G401.6 (cell line): ENCODE measurements around the gene CCL3.
"Not testable (repeated sequence)": the region's sequence is repeated elsewhere in the genome, so short reads cannot be mapped to it uniquely, and the experiment has no call there.

Source experiments
- FAIRE-seq: peaks from 2 replicates; lab custom pipeline; 2012; peaks lifted over from hg19 to GRCh38; lab: Jason Lieb, UNC

Gene CCL3

DNA sequence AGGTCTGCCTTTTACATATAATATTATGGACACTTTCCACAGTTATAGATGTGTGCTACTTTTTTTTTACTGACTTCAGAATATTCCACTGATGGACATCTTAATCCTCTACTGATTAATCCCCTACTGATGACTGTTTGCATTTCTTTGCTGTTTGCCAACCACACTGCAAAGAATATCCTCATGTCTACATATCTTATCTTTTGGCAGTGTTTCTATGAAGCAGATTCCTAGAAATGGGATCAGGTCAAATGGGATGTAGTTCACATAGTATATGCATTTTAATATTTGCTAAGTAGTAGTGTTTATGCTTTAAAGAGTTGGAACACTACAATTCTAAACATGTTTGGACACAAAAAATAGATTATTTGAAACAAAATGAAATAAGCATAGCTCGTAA is 3.2 kb downstream of the CCL3 start:
- no peak for FAIRE-seq

GRCh38 chr17:36085765-36086164 is 4.2 kb downstream of the CCL3 start:
- FAIRE-seq, result no peak

DNA sequence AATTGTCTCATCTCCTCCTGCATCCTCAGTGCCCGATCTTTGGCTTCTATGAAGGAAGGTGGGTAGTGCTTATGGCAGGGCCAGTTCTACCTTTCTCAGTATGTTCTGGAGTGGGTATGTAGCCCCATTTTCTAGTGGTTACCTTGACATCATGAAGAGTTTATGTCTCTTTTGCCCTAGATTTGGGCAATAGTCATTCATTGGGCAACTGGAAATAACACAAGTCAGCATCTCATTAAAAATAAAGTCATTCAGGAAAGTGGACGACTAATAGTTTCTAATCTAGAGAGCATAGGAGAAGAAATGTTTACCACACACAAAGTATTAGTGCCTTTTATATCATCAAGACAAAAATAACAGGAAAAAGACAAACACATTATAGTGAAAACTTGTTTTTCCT is 6.3 kb downstream of the CCL3 start:
- not testable (repeated sequence) for FAIRE-seq

- FAIRE-seq, result not testable (repeated sequence)
Measured at GRCh38 chr17:36082482-36083120, 7.3 kb downstream of the CCL3 start.

DNA sequence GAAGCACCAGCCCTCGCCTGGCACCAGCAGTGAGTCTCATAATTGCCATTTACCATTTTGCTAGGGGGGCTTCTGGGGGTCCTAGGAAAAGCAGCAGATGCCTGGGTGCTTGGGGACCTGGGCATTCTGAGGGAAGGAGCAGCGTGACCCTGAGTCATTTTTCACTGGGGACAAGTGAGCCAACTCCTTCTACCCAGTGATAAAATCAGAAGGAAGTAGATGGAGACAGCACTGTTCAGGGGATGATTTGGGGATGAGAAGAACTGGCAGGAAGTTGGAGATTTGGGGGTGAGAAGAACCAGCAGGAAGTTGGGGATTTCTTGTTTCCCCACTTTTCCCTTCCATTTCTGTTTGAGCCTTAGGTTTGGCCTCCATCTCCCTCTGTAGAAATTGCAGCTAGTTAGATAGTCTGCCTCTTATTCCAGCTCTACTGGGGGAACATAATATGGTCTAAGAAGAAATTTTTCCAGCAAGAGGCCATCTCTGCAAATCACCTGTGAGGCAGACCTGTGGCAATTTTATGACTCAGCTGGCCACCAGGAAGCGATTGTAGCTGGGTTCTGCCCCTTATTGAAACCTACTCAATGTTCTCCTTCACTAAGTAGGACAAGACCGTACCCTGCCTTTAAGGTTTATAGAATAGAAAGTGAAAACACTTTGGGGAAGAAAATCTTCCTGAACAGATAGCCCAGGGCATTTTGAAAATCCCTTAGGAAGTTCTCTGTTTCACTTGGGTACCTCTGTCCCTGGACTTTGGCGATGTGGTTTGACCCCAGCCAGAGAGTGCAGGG is 8.1 kb downstream of the CCL3 start:
- FAIRE-seq, result not testable (repeated sequence)

- no peak for FAIRE-seq
Measured at GRCh38 chr17:36074365-36074764, 15.6 kb downstream of the CCL3 start.

- no peak for FAIRE-seq
Measured at GRCh38 chr17:36072431-36073121, 17.4 kb downstream of the CCL3 start.

DNA sequence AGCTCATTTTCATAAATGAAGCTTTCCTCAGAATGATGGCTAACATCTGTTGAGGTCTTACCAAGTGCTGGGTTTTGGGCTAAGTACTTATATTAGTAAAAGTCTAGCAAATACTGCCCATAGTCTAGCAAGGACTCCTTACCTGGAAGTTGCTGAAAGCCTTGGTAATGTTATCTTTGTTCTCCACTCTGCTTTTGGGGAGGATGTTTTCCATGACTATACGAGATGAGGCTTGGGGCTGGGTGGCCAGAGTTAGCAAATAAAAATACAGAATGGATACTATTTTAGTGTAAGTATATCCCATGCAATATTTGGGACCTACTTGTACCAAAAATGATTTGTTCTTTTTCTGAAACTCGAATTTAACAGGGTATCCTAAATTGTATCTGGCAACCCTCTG is 18.2 kb downstream of the CCL3 start:
- FAIRE-seq, result no peak

DNA sequence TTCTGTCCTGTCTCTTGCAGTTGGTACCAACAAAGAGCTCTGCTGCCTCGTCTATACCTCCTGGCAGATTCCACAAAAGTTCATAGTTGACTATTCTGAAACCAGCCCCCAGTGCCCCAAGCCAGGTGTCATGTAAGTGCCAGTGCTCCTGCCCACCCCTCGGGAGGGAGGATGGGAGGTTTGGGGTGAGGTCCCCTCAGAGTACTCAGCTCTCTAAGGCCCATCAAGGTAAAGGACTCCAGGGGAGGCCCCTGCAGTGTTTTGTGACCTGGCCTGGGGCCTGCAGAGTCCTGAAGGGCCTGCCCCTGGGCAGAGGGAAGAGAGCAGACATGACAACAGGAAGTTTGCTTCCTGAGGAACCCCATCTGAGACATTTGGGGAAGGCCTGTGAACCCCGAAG is 19.5 kb downstream of the CCL3 start:
- no peak for FAIRE-seq

- no peak for FAIRE-seq
Measured at GRCh38 chr17:36069136-36069535, 20.8 kb downstream of the CCL3 start.

DNA sequence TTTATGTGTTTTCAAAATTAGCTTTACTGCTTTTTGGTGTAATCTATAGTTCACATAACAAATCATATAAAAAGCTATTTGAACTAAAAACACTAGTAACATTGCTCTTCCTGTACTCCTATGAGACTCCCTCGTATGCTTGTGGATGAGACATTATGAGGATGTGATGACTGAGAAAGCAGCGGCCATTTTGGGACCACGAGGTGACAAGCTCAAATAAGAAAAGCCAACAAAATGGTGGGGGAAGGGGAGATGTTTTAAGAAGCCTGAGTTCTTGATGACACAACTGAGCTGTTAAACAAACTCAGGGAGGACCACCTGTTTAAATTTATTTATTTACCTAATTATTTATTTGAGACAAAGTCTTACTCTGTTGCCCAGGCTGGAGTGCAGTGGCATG is 21.4 kb downstream of the CCL3 start:
- no peak for FAIRE-seq

DNA sequence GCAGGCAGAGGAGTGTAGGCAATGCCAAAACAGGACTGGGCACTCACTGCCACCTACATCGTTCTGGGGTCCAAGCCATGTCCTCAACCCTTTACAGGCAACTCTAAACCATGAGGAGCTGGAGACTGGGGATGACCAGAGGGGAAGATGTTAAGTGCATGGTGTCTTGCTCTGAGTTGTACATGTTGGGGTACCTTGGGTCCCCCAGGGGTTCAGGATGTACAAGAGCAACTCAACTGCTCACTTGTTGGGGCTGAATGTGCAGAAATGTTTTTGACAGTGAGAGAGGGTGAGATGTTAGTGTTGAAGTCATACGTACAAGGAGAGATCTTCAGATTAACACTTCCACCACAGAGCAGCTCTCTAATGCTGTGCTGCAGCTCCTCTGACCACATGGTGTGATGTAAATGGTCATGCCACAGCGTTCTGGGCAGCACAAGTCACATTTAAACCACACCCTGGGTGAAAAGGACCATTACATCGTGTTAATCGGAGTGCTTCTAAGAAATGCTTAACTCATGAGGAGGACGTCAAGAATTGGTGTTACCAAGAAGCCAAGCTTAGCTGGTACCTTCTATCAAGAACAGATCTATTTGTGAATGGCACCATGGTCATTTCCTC is 23.5 kb downstream of the CCL3 start:
- no peak for FAIRE-seq

DNA sequence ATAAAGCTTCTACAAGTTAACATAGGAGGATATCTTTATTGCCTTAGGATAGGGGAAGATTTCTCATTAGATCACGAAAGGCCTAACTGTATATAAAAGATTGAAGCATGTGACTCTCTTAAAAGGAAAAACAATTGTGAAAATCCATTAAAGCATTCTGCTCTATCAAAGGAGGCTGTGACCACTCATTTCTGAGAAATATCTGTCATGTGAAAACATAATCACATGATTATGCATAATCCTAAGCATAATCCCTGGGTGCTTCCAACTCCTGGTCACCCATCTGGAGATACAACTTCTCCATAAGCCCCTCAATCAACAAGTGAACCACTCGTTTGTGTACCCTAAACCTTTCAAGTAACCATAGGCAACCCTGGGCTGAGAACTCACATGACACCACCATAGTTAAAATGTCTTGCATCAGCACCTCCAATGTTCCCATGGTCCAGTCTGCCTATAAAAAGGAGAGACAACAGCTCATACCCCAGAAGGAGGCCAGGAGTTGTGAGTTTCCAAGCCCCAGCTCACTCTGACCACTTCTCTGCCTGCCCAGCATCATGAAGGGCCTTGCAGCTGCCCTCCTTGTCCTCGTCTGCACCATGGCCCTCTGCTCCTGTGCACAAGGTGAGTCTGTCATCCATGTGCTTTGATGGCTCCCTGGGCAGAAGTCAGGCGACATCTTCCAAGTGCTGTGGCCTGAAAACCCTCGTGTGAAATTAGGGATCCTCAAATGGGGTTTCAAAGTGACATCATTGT is 26.0 kb downstream of the CCL3 start, which contains the start of gene CCL18:
TSS of gene CCL18 (plus strand) at position 487 of the 756 bp plus-strand sequence. CDS start at position 558, 71 bp downstream.
- FAIRE-seq, result no peak

DNA sequence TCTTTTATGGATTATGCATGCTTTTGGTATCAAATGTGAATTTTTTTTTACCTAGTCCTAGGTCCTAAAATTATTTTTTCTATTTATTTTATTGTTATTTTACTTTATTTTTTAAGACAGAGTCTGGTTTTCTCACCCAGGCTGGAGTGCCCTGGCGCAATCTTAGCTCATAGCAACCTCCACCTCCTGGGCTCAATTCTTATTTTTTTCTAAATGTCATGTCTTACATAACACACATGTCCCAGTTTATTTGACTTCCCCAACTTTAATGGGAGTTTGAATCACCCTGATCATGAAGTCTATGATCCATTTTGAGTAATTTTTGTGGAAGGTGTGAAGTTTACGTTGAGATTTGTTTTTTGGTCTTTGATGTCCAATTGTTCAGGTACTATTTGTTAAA is 29.1 kb downstream of the CCL3 start:
- FAIRE-seq, result no peak

- no peak for FAIRE-seq
Measured at GRCh38 chr17:36059406-36059805, 30.5 kb downstream of the CCL3 start.

DNA sequence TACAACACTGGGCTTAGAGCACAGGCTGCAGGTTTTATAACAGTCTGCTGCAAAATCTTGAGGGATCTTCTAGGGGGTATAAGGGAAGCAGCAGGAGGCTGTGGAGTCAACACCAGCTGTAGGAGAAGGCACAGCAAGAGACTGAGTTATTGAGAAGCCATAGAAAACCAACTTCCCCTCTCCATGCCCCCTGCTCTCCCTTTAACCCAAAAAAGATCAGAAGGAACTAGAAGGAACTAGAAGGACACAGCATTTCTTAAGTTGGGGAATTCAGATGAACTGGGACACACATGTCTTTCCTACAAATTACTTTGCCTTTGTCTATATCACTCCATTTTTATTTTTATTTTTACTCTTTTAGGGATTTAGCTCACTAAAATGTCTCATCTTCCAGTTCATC is 32.0 kb downstream of the CCL3 start:
- no peak for FAIRE-seq

DNA sequence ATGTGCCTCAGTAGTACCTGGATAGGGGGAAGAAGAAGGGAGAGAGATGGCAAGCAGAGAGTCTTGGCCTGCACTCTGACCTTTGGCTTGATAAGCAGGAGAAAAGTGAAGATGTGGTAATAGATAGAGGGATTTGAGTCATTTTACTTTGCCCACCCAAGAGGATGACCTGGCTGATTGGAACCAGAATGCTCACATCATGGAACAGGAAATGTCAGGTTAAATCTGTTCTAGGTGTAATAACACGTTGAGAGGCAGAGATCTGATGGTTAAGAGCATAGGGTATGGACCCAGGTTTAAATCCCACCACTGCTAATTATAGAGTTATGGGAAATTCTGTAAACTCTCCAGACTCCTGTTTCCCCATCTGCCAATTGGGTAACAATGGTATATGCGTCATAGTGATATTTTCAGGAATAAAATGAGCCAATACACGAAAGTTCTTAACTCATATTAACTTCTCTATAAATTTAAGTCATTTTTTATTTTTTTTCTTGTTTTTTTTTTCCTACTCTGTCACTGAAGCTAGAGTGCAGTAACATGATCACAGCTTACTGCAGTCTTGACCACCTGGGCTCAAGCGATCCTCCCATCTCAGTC is 33.9 kb downstream of the CCL3 start:
- FAIRE-seq, result no peak

GRCh38 chr17:36055171-36055570 is 34.8 kb downstream of the CCL3 start:
- no peak for FAIRE-seq

DNA sequence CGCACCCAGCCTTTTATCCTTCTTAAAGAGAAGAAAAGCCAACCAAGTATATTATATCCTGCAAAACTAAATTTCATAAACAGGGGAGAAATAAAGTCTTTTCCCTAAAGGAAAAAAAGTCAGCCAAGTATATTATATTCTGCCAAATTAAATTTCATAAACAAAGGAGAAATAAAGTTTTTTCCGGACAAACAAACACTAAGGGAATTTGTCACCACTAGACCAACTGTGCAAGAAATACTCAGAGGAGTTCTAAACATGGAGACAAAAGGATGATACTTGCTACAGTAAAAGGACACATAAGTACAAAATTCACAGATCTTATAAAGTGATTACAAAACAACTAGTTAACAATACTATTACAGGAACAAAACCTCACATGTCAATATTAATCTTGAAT is 40.3 kb downstream of the CCL3 start:
- FAIRE-seq, result no peak

- no peak for FAIRE-seq
Measured at GRCh38 chr17:36048066-36048465, 41.9 kb downstream of the CCL3 start.
